ENCODE results near the gene PSMG4. TPM values are rescaled to one million over a fixed set of nuclear protein-coding genes. Genes with fewer than 3 reads are reported as not detected.

PSMG4 gene
- total RNA-seq, 1 experiment from 2014 or later, result 35.0 TPM

DNA sequence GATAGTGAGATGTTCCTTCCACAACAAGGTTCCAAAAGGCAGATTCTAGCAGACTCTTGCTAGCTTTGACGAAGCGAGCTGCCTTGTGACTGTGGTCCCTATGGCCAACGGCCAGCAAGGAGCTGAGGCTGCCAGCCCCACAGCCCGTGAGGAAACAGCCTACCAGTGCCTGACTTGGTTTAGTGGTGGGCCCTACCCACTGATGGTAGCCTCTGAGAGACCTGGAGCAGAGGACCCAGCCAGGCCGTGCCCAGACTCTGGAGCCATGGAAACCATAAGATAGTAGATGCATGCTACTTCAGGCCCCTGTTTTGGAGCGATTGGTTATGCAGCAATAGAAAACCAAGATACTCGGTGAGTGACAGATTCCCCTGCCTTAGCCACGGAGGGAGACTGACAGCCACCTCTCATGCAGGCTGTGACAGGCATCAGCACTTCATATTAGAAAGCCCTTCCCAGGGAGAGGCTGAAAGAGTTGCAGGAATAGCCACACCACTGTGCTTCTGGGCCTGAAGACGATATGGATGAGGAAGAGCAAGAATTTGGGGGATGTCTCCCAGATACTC, 19.2 kb downstream of the PSMG4 start:
- intact Hi-C loops (cut with micrococcal nuclease), result loop anchor here (2.0 to 10.0 kb wide), 2 partner anchors 179 to 697 kb away; partner anchors contain the start of gene SLC22A23
- ATAC-seq, result no peak
- no peaks in the 10 kb centered on the region for H3K79me2 ChIP-seq (ENCODE audit: insufficient read depth, low read length)
- no peak for DNase-seq (ENCODE audit: low read depth, low spot score)
- POLR2A ChIA-PET, result no interaction called here
- no peak overlapping the region for H3K4me2 ChIP-seq (ENCODE audit: low read length)
- H3K9ac ChIP-seq (ENCODE audit: low read length), result no peak overlapping the region
- no peaks in the 10 kb centered on the region for H3K9me3 ChIP-seq (ENCODE audit: control insufficient read depth in 1 of 2, insufficient read depth in 1 of 2, low read depth in 1 of 2, low read length in 2 of 2)
- no peak overlapping the region for H2AFZ ChIP-seq (ENCODE audit: low read depth, low read length, poor library complexity, severe bottlenecking)
- no peaks in the 10 kb centered on the region for H3K9me2 ChIP-seq (ENCODE audit: insufficient read depth)
- no peak for TF ChIP-seq ZNF274 (IDR thresholded peaks at IDR 0.05; ENCODE audit: low read depth, low read length)
- H3K27ac ChIP-seq (ENCODE audit: low read depth, low read length), result no peak overlapping the region
- no peaks in the 10 kb centered on the region for H3K27me3 ChIP-seq (ENCODE audit: insufficient read depth, low read length)
- H3K4me1 ChIP-seq (ENCODE audit: control insufficient read depth in 1 of 2, insufficient read depth in 2 of 2, low read length in 2 of 2), result no peaks in the 10 kb centered on the region
- BruUV-seq (replicated peaks), result no TSS peak
- no peaks in the 10 kb centered on the region for H3K36me3 ChIP-seq (ENCODE audit: control insufficient read depth in 1 of 2, insufficient read depth in 2 of 2, low read length in 2 of 2)
- RAD21 ChIA-PET (ENCODE audit: low non-redundant PET in 1 of 2, low total read pairs in 2 of 2, uncharacterized antibody in 2 of 2, unreplicated experiment in 2 of 2), result no interaction called here
- no peak overlapping the region for H3K4me3 ChIP-seq (replicated peaks in 1 of 2; ENCODE audit: low read depth in 1 of 2, low read length in 2 of 2)
- no peaks in the 10 kb centered on the region for H4K20me1 ChIP-seq (ENCODE audit: insufficient read depth)
- CTCF ChIA-PET, result interaction anchor here (0.5 kb wide), 1 partner anchor 434 kb away, joined by 3 read pairs; no protein-coding TSS in a partner anchor

DNA sequence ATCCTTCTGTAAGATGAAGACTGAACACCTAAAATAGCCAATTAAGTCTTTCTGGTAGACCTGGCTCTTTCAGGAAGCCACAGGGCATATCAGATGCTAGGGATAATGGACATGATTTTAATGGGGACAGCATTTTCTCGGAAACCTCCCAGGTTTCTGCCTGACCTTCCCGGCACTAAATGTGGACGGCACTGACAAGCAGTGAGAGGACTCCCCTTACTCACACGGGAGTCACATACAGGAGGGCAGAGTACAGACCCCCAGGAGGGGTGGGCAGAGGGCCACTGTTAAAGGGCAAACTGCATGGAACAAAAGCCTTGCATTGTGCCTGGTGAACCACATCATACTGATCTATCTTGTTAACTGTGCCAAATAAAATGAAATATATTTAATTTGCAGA, 19.9 kb downstream of the PSMG4 start:
- POLR2A ChIA-PET, result no interaction called here
- CTCF ChIA-PET, result no interaction called here

More for the DNA sequence above, 19.9 kb downstream of the PSMG4 start:
- intact Hi-C loops (cut with micrococcal nuclease), result loop anchor here (1.0 to 10.0 kb wide), 5 partner anchors 152 to 696 kb away; partner anchors contain the start of gene SLC22A23
- H3K36me3 ChIP-seq (ENCODE audit: control insufficient read depth in 1 of 2, insufficient read depth in 2 of 2, low read length in 2 of 2), result no peaks in the 10 kb centered on the region
- H3K27ac ChIP-seq (ENCODE audit: low read depth, low read length), result no peak overlapping the region
- H3K4me2 ChIP-seq (ENCODE audit: low read length), result no peak overlapping the region
- H2AFZ ChIP-seq (ENCODE audit: low read depth, low read length, poor library complexity, severe bottlenecking), result no peak overlapping the region
- no peak for TF ChIP-seq CBX3 (IDR thresholded peaks at IDR 0.05; ENCODE audit: low read depth)
- TF ChIP-seq ELF1 (IDR thresholded peaks at IDR 0.05; ENCODE audit: borderline replicate concordance, low read depth), result no peak
- no peak for TF ChIP-seq EGR1 (IDR thresholded peaks at IDR 0.05; ENCODE audit: low read depth)
- TF ChIP-seq POLR2AphosphoS5 (IDR thresholded peaks at IDR 0.05; ENCODE audit: low read depth, low read length), result no peak
- RAD21 ChIA-PET (ENCODE audit: low non-redundant PET in 1 of 2, low total read pairs in 2 of 2, uncharacterized antibody in 2 of 2, unreplicated experiment in 2 of 2), result no interaction called here
- no peaks in the 10 kb centered on the region for H4K20me1 ChIP-seq (ENCODE audit: insufficient read depth)
- H3K9me2 ChIP-seq (ENCODE audit: insufficient read depth), result no peaks in the 10 kb centered on the region
- BruUV-seq (replicated peaks), result no TSS peak
- no peak overlapping the region for H3K9ac ChIP-seq (ENCODE audit: low read length)
- H3K79me2 ChIP-seq (ENCODE audit: insufficient read depth, low read length), result no peaks in the 10 kb centered on the region
- no peaks in the 10 kb centered on the region for H3K9me3 ChIP-seq (ENCODE audit: control insufficient read depth in 1 of 2, insufficient read depth in 1 of 2, low read depth in 1 of 2, low read length in 2 of 2)
- no peak for DNase-seq (ENCODE audit: low read depth, low spot score)
- no peak overlapping the region for H3K4me3 ChIP-seq (replicated peaks in 1 of 2; ENCODE audit: low read depth in 1 of 2, low read length in 2 of 2)
- H3K27me3 ChIP-seq (ENCODE audit: insufficient read depth, low read length), result no peaks in the 10 kb centered on the region
- no peak for ATAC-seq
- H3K4me1 ChIP-seq (ENCODE audit: control insufficient read depth in 1 of 2, insufficient read depth in 2 of 2, low read length in 2 of 2), result no peaks in the 10 kb centered on the region
